ENCODE measurements around the gene CGNL1.

Gene CGNL1

GRCh38 chr15:57502116-57502515 lies 125.8 kb downstream of the CGNL1 start:
- no peaks in the 10 kb centered on the region for H3F3A ChIP-seq (ENCODE audit: insufficient read depth)
- no peaks in the 10 kb centered on the region for H4K20me1 ChIP-seq (ENCODE audit: low read depth, low read length)
- H3K36me3 ChIP-seq (ENCODE audit: low read length): no peaks in the 10 kb centered on the region
- no peak overlapping the region for H3K9ac ChIP-seq (ENCODE audit: low read length)
- no peak overlapping the region for H3K27ac ChIP-seq (ENCODE audit: low read depth, low read length)
- H3K27me3 ChIP-seq (ENCODE audit: low read length): no peaks in the 10 kb centered on the region
- no peaks in the 10 kb centered on the region for H3K79me2 ChIP-seq (ENCODE audit: insufficient read depth, low read length)
- H3K9me2 ChIP-seq (replicated peaks; ENCODE audit: insufficient read depth, low read length): no peaks in the 10 kb centered on the region
- H2AFZ ChIP-seq (ENCODE audit: low read depth, low read length, severe bottlenecking): no peak overlapping the region
- H3K4me3 ChIP-seq (ENCODE audit: insufficient read depth, low read length, poor library complexity, severe bottlenecking): no peak overlapping the region
- no peak overlapping the region for H3K4me2 ChIP-seq (ENCODE audit: low read depth, low read length, poor library complexity, severe bottlenecking)
- H3K9me3 ChIP-seq (ENCODE audit: insufficient read depth, low read length): no peaks in the 10 kb centered on the region
- TF ChIP-seq EZH2phosphoT487 (conservative IDR thresholded peaks at IDR 0.05; ENCODE audit: low read length): no peak
- no peak for TF ChIP-seq CTCF (IDR thresholded peaks at IDR 0.05; ENCODE audit: insufficient read depth, low read length, poor library complexity, severe bottlenecking)

- Histone ChIP-seq H2AFZ (ENCODE audit: low read depth, low read length, severe bottlenecking) (no peak overlapping the region), H3K27ac (ENCODE audit: low read depth, low read length) (no peak overlapping the region), H3K4me3 (ENCODE audit: insufficient read depth, low read length, poor library complexity, severe bottlenecking) (no peak overlapping the region), H3K4me2 (ENCODE audit: low read depth, low read length, poor library complexity, severe bottlenecking) (no peak overlapping the region), H3F3A (ENCODE audit: insufficient read depth) (no peaks in the 10 kb centered on the region), H3K79me2 (ENCODE audit: insufficient read depth, low read length) (no peaks in the 10 kb centered on the region), H3K36me3 (ENCODE audit: low read length) (no peaks in the 10 kb centered on the region), H3K9ac (ENCODE audit: low read length) (no peak overlapping the region), H3K27me3 (ENCODE audit: low read length) (no peaks in the 10 kb centered on the region), H3K9me3 (ENCODE audit: insufficient read depth, low read length) (no peaks in the 10 kb centered on the region), H3K9me2 (replicated peaks; ENCODE audit: insufficient read depth, low read length) (no peaks in the 10 kb centered on the region), H4K20me1 (ENCODE audit: low read depth, low read length) (no peaks in the 10 kb centered on the region)
- no peak for TF ChIP-seq EZH2phosphoT487 (conservative IDR thresholded peaks at IDR 0.05; ENCODE audit: low read length)
- peak; percentile 12 for TF ChIP-seq CTCF (IDR thresholded peaks at IDR 0.05; ENCODE audit: insufficient read depth, low read length, poor library complexity, severe bottlenecking)
These were observed 126.9 kb downstream of the CGNL1 start for GRCh38 chr15:57503051-57503702.

GRCh38 chr15:57503911-57504598 lies 127.8 kb downstream of the CGNL1 start:
- no peak for TF ChIP-seq CTCF (IDR thresholded peaks at IDR 0.05; ENCODE audit: insufficient read depth, low read length, poor library complexity, severe bottlenecking)
- no peak for TF ChIP-seq EZH2phosphoT487 (conservative IDR thresholded peaks at IDR 0.05; ENCODE audit: low read length)
- Histone ChIP-seq H3K4me3 (ENCODE audit: insufficient read depth, low read length, poor library complexity, severe bottlenecking) (no peak overlapping the region), H3K9me3 (ENCODE audit: insufficient read depth, low read length) (no peaks in the 10 kb centered on the region), H3K79me2 (ENCODE audit: insufficient read depth, low read length) (no peaks in the 10 kb centered on the region), H3K27ac (ENCODE audit: low read depth, low read length) (no peak overlapping the region), H3K9ac (ENCODE audit: low read length) (no peak overlapping the region), H3F3A (ENCODE audit: insufficient read depth) (no peaks in the 10 kb centered on the region), H4K20me1 (ENCODE audit: low read depth, low read length) (no peaks in the 10 kb centered on the region), H2AFZ (ENCODE audit: low read depth, low read length, severe bottlenecking) (no peak overlapping the region), H3K4me2 (ENCODE audit: low read depth, low read length, poor library complexity, severe bottlenecking) (no peak overlapping the region), H3K9me2 (replicated peaks; ENCODE audit: insufficient read depth, low read length) (no peaks in the 10 kb centered on the region), H3K27me3 (ENCODE audit: low read length) (no peaks in the 10 kb centered on the region), H3K36me3 (ENCODE audit: low read length) (no peaks in the 10 kb centered on the region)

Data from SU-DHL-6 (cell line).